Stimulated activated memory B cell treated with anti-CD40 and anti-IgM and Interleukin-4, amounts not matched to agents 10 μg/mL and 1 μg/mL and 100 μg/mL, for 72 hours (primary cell): ENCODE data around the gene COL18A1.

ENCODE experiments used
- ATAC-seq: fragments of 150-1000 bp; cut with Tn5 transposase; 2 replicates; pipeline ENCODE4 v1.10.0; 2021
- H3K27ac Mint-ChIP-seq: one replicate; pipeline ENCODE4 v1.8.0; 2022; ENCODE audit warnings: mild to moderate bottlenecking, mixed read lengths
- H3K27me3 Mint-ChIP-seq: one replicate; pipeline ENCODE4 v1.8.0; 2022; ENCODE audit warnings: mixed read lengths
- H3K36me3 Mint-ChIP-seq: one replicate; pipeline ENCODE4 v1.8.0; 2022; ENCODE audit warnings: mixed read lengths
- H3K4me1 Mint-ChIP-seq: one replicate; pipeline ENCODE4 v1.8.0; 2022; ENCODE audit warnings: mixed read lengths
- H3K4me3 Mint-ChIP-seq: one replicate; pipeline ENCODE4 v1.8.0; 2022; ENCODE audit warnings: mild to moderate bottlenecking, moderate library complexity, mixed read lengths
- H3K9me3 Mint-ChIP-seq: one replicate; pipeline ENCODE4 v1.8.0; 2022; ENCODE audit warnings: mixed read lengths

COL18A1 gene

GRCh38 chr21:45410151-45410864 lies 5.3 kb downstream of the COL18A1 start:
- no peak for ATAC-seq
- Mint-ChIP-seq H3K27ac (no peak overlapping the region), H3K4me1 (peaks cover 7% of the 10 kb centered on the region), H3K36me3 (no peaks in the 10 kb centered on the region), H3K9me3 (no peaks in the 10 kb centered on the region), H3K4me3 (no peak overlapping the region), H3K27me3 (peaks cover 82% of the 10 kb centered on the region)

- peaks cover 82% of the 10 kb centered on the region for H3K27me3 Mint-ChIP-seq
- no peaks in the 10 kb centered on the region for H3K36me3 Mint-ChIP-seq
- H3K9me3 Mint-ChIP-seq: no peaks in the 10 kb centered on the region
- H3K4me3 Mint-ChIP-seq: no peak overlapping the region
- no peak overlapping the region for H3K27ac Mint-ChIP-seq
- no peak for ATAC-seq
- peaks cover 7% of the 10 kb centered on the region for H3K4me1 Mint-ChIP-seq
Measured at GRCh38 chr21:45410865-45411809, 6.2 kb downstream of the COL18A1 start.

- Mint-ChIP-seq H3K27ac (no peak overlapping the region), H3K4me1 (no peaks in the 10 kb centered on the region), H3K36me3 (no peaks in the 10 kb centered on the region), H3K4me3 (no peak overlapping the region), H3K9me3 (no peaks in the 10 kb centered on the region), H3K27me3 (peaks cover 82% of the 10 kb centered on the region)
- ATAC-seq: no peak
Measured at GRCh38 chr21:45411810-45412206, 6.8 kb downstream of the COL18A1 start.

GRCh38 chr21:45412491-45412890 lies 7.5 kb downstream of the COL18A1 start:
- Mint-ChIP-seq H3K4me3 (no peak overlapping the region), H3K27me3 (peaks cover 82% of the 10 kb centered on the region), H3K4me1 (no peaks in the 10 kb centered on the region), H3K27ac (no peak overlapping the region), H3K9me3 (no peaks in the 10 kb centered on the region), H3K36me3 (no peaks in the 10 kb centered on the region)
- no peak for ATAC-seq

- H3K4me1 Mint-ChIP-seq: no peaks in the 10 kb centered on the region
- no peak overlapping the region for H3K27ac Mint-ChIP-seq
- H3K9me3 Mint-ChIP-seq: no peaks in the 10 kb centered on the region
- H3K36me3 Mint-ChIP-seq: no peaks in the 10 kb centered on the region
- H3K4me3 Mint-ChIP-seq: no peak overlapping the region
- H3K27me3 Mint-ChIP-seq: peaks cover 78% of the 10 kb centered on the region
- no peak for ATAC-seq
Measured at GRCh38 chr21:45412909-45413611, 8.1 kb downstream of the COL18A1 start.

GRCh38 chr21:45413922-45414321 lies 9.0 kb downstream of the COL18A1 start:
- no peak overlapping the region for H3K27ac Mint-ChIP-seq
- ATAC-seq: no peak
- no peaks in the 10 kb centered on the region for H3K36me3 Mint-ChIP-seq
- no peaks in the 10 kb centered on the region for H3K9me3 Mint-ChIP-seq
- no peaks in the 10 kb centered on the region for H3K4me1 Mint-ChIP-seq
- H3K27me3 Mint-ChIP-seq: peaks cover 74% of the 10 kb centered on the region
- H3K4me3 Mint-ChIP-seq: no peak overlapping the region

GRCh38 chr21:45414396-45415187 lies 9.6 kb downstream of the COL18A1 start:
- H3K27me3 Mint-ChIP-seq: peaks cover 72% of the 10 kb centered on the region
- no peak overlapping the region for H3K27ac Mint-ChIP-seq
- no peaks in the 10 kb centered on the region for H3K36me3 Mint-ChIP-seq
- no peak overlapping the region for H3K4me3 Mint-ChIP-seq
- no peaks in the 10 kb centered on the region for H3K4me1 Mint-ChIP-seq
- H3K9me3 Mint-ChIP-seq: no peaks in the 10 kb centered on the region
- no peak for ATAC-seq

GRCh38 chr21:45415188-45415942 lies 10.4 kb downstream of the COL18A1 start:
- no peak overlapping the region for H3K4me3 Mint-ChIP-seq
- H3K4me1 Mint-ChIP-seq: no peaks in the 10 kb centered on the region
- H3K36me3 Mint-ChIP-seq: no peaks in the 10 kb centered on the region
- H3K9me3 Mint-ChIP-seq: no peaks in the 10 kb centered on the region
- peaks cover 64% of the 10 kb centered on the region for H3K27me3 Mint-ChIP-seq
- H3K27ac Mint-ChIP-seq: no peak overlapping the region
- ATAC-seq: no peak

- peaks cover 57% of the 10 kb centered on the region for H3K27me3 Mint-ChIP-seq
- no peak for ATAC-seq
- no peaks in the 10 kb centered on the region for H3K36me3 Mint-ChIP-seq
- no peak overlapping the region for H3K4me3 Mint-ChIP-seq
- no peaks in the 10 kb centered on the region for H3K9me3 Mint-ChIP-seq
- H3K4me1 Mint-ChIP-seq: no peaks in the 10 kb centered on the region
- no peak overlapping the region for H3K27ac Mint-ChIP-seq
Measured at GRCh38 chr21:45415943-45416611, 11.1 kb downstream of the COL18A1 start.

GRCh38 chr21:45416620-45417019 lies 11.7 kb downstream of the COL18A1 start:
- H3K4me1 Mint-ChIP-seq: no peaks in the 10 kb centered on the region

GRCh38 chr21:45417256-45417950 lies 12.4 kb downstream of the COL18A1 start:
- no peak for ATAC-seq

More at GRCh38 chr21:45416620-45417019, 11.7 kb downstream of the COL18A1 start:
- Mint-ChIP-seq H3K27me3 (peaks cover 56% of the 10 kb centered on the region), H3K27ac (no peak overlapping the region), H3K4me3 (no peak overlapping the region), H3K9me3 (no peaks in the 10 kb centered on the region), H3K36me3 (no peaks in the 10 kb centered on the region)
- no peak for ATAC-seq

GRCh38 chr21:45417951-45418300 lies 13.0 kb downstream of the COL18A1 start:
- ATAC-seq: no peak
- H3K36me3 Mint-ChIP-seq: no peaks in the 10 kb centered on the region
- no peak overlapping the region for H3K4me3 Mint-ChIP-seq
- H3K27me3 Mint-ChIP-seq: peaks cover 43% of the 10 kb centered on the region
- no peaks in the 10 kb centered on the region for H3K4me1 Mint-ChIP-seq
- no peak overlapping the region for H3K27ac Mint-ChIP-seq
- H3K9me3 Mint-ChIP-seq: no peaks in the 10 kb centered on the region

More at GRCh38 chr21:45417256-45417950, 12.4 kb downstream of the COL18A1 start:
- peaks cover 49% of the 10 kb centered on the region for H3K27me3 Mint-ChIP-seq
- H3K4me3 Mint-ChIP-seq: no peak overlapping the region
- H3K4me1 Mint-ChIP-seq: no peaks in the 10 kb centered on the region
- H3K36me3 Mint-ChIP-seq: no peaks in the 10 kb centered on the region
- no peak overlapping the region for H3K27ac Mint-ChIP-seq
- H3K9me3 Mint-ChIP-seq: no peaks in the 10 kb centered on the region

GRCh38 chr21:45418301-45419071 lies 13.5 kb downstream of the COL18A1 start:
- no peak for ATAC-seq
- H3K4me3 Mint-ChIP-seq: no peak overlapping the region
- no peak overlapping the region for H3K27ac Mint-ChIP-seq
- H3K27me3 Mint-ChIP-seq: peaks cover 42% of the 10 kb centered on the region
- no peaks in the 10 kb centered on the region for H3K36me3 Mint-ChIP-seq
- no peaks in the 10 kb centered on the region for H3K9me3 Mint-ChIP-seq
- H3K4me1 Mint-ChIP-seq: no peaks in the 10 kb centered on the region
